Occipital lobe (tissue), 2 donors: ENCODE measurements around the gene ASIC5. TPM values are rescaled to one million over a fixed set of nuclear protein-coding genes. Genes with fewer than 3 reads are reported as not detected.
"Not testable (repeated sequence)": the region's sequence is repeated elsewhere in the genome, so short reads cannot be mapped to it uniquely, and the experiment has no call there.

ENCODE experiments used
- DNase-seq: peaks from one replicate; lab custom pipeline; 2025; lab: John Stamatoyannopoulos, UW
- total RNA-seq: library from RNA; depleted of rRNA; stranded (reverse); fragments of >200 nt; gene quantifications from one replicate; pipeline ENCODE4 v1.2.3, GENCODE V29; 2014

The ASIC5 gene, protein sequence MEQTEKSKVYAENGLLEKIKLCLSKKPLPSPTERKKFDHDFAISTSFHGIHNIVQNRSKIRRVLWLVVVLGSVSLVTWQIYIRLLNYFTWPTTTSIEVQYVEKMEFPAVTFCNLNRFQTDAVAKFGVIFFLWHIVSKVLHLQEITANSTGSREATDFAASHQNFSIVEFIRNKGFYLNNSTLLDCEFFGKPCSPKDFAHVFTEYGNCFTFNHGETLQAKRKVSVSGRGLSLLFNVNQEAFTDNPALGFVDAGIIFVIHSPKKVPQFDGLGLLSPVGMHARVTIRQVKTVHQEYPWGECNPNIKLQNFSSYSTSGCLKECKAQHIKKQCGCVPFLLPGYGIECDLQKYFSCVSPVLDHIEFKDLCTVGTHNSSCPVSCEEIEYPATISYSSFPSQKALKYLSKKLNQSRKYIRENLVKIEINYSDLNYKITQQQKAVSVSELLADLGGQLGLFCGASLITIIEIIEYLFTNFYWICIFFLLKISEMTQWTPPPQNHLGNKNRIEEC
- total RNA-seq = not detected

DNA sequence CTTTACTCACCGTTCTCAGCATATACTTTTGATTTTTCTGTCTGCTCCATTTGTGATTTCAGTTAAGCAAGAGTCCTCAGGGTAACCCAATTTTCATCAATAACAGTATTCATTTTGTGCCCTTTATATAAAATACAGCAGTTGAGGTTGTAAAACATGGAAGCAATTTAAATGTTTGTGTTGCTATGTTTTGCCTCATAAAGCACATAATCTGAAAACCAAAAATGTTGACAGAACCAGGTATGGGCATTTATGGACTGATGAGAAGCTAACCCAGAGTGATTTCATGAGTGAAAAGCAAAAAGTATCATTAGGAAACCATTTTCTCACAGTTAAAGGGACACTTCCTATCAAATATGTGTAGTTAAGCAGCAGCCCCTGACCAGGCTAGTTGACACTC lies at the start of gene ASIC5:
TSS of gene ASIC5 (minus strand) at position 101 of the 400 bp plus-strand sequence. CDS start at position 50, 51 bp downstream.
- DNase-seq = no peak

DNA sequence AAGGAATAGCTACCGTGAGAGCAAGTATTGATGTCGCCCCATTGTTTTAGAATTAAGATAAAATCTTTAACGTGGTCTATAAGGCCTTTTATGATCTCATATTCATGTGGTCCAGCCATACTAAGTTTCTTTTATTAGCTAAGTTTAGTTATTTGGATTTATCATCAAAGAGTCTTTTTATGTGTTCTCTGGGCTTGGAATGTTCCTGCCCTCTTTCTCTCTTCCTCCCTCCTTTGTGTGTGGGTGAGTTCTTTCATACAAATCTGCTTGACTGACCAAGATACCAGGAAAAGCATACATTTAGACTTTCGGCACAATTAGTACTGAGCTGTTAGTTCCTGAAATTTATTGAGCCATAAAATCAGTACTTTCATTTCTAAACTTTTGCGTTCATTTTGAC lies 48.7 kb upstream of the ASIC5 start:
- DNase-seq = no peak

DNA sequence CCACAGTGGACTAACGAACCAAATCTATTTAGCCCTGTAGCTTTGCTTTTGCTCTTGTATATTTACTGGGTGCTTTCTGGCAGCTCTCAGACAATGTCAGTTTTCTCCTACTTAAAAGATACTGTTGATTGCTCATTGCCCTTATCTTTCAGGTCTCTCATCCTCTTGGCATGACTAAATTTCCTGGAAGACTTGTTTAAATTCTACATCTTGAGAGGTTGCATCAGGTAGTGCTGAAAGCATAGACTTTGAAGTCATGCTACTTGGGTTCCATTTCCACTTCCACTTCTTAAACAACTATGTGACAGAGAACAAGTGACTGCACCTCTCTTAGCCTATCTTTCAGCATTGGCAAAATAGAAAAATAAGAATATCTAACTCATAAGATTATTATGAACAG lies 45.8 kb upstream of the ASIC5 start:
- no peak for DNase-seq

DNA sequence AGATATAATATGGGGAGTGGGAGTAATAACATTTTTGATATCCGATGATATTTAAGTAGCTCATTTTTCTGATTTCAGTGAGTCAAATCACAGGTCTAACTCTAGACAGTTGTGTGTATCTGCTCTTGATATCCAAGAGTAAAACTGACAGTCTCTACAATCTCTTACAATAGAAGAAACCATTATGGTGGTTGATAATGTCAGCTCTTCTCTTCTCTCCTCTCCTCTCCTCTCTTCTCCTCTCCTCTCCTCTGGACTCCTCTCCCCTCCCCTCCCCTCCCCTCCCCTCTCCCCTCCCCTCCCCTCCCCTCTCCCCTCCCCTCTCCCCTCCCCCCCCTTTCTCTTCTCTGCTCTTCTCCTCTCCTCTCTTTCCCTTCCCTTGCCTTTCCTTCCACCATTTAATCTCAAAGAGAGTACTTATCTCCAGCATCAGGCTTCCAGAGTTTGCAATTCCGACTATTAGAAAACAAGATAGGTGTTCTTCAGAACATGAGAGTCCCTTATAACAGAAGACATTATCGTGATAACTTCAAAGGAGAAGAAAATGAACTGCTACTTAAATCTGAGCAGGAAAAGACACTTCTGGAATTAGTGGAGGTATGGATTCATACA lies 43.6 kb upstream of the ASIC5 start:
- DNase-seq = no peak

DNA sequence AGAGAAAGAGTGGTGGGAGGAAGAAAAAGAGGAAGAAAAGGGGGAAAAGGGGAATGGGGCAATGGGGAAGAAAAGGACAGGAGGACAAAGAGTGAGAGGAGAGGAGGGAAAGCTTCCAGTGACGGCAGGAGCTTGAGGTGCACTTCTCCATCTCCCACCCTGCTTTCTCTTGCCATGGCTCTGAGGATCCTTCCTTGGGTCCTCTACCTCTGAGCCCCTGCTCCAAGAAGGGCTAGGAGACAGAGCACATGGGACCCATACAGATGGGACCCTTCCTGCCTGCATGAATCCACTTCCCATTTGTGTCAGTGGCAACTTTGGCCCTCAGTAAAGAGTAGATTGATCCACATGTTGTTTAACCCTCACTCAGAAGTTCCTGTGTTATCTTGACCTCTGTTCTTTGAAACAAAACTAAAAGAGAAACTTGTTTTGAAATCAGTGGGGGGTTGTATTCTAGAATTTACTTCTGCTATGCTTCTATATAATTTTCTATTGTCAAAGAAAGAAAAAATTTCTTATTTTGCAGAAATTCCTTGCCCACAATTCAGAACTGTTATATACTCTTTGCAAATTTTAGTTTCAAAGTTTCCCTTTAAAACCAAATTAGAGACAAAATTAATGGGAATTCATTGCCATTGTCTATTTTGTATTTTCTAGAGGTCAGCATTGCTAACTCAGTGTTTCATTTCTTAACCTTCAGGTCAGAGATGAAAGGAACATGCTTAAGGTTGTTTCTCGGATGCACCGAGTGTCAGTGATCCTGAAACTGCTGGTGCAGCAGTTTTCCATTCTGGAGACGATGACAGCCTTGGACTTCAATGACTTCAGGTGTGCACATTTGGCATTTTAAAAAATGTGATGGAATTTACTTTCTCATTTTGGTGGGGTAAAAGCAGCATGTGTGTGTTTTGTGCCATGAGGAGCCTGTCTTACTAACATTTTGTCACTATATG lies 42.4 kb upstream of the ASIC5 start:
- DNase-seq = no peak

DNA sequence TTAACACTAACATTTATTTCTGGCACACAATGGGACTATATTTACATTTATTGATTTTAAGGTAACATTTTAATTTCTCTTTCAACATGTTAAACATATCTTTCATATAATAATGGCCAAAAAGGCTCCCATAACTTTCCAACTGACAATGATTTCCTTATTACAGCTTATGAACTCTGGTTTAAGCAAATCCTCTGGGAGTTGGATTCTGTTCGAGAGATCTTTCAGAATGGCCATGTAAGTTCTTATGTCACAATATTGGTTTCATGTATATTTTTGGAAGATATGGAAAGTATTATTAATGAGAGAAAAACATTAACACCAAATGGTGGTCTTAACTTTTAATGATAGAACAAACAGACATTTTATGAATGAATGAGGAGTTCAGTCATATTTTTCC lies 41.5 kb upstream of the ASIC5 start:
- DNase-seq = no peak

DNA sequence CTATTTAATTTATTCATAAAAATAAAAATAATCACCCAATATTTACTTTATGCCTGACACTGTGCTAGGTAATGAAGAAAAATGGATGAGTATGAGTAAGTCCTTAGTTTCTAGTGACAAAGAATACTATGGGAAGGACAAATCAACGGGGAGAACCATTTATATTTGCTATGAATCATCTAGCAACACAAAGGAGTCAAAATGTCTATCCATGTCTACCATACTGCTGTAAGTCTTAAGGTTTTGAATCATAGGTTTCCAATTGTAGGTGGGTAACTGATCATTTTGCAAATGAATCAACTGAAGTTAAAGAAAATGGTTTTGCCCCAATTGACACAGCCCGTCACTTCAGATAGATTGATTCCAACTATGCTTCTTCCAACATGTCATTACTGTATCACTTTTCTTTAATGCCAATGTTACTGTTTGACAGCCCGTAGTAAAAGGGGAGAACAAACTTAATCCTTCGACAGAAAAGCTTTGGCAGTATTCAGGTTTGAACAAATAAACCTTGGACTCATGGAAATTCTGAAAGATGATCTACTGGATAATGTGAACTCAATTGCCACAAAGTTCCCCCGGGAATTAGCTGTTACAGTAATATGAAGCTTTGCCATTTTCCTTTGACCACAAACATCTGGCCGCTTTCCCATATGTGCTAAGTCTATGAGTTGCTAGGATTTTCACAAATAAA lies 40.6 kb upstream of the ASIC5 start:
- no peak for DNase-seq

DNA sequence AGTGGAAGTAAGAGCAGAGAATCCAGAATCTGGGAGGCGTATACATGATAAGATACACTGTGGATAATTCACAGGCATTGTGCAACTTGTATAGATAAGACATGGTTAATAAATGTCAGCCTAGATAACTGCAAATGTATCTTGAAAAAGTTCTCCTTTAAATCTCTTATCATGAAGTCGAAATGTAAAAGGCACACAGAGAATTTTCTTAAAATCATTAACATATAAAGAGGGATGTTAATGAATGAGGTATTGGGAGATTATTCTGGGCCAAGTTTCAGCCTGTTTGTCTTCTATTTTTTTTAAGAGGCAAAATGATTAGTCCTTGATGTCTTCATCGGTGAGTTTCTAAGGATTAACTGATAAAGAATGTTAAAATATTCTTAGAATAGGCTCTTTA lies 38.3 kb upstream of the ASIC5 start:
- no peak for DNase-seq

DNA sequence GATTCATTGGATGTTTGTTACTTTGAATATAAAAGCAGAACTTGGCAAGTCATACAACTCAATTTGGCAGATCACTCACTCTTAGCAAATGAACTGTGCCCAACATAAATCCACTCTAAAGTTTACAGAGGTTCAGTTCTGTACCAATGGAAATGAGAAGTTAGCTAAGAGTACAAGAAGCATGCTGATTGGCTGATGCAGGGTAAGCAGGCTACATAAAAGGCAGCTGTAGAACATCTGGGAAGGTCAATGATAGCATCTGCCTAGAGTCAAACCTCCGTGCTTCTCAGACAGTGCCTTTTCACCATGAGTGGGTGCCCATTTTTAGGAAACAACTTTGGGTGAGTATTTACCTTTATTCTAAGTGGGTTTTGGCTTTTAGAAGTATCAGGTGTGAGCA lies 37.4 kb upstream of the ASIC5 start, which contains the start of gene TDO2:
TSS of gene TDO2 (plus strand) at position 244 of the 400 bp plus-strand sequence. CDS start at position 307, 63 bp downstream.
- no peak for DNase-seq

DNA sequence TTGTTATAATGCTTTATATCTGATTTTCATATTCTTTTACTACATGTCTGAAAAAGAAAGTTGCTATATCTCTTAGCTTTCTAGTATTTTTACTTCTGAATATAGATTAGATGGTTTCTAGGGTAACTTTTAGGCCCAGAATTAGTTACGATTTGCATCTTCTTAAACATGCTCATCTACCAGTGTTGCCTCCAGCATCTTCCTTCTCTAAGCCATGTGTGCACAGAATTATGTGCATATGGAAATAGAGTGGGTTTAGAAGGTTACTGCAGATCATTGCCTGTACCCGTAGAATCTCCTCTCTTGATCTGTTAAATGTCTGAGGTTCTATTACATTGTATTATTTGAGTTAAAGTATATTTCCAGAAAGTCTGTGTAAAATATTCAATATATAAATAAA lies 34.9 kb upstream of the ASIC5 start:
- no peak for DNase-seq

DNA sequence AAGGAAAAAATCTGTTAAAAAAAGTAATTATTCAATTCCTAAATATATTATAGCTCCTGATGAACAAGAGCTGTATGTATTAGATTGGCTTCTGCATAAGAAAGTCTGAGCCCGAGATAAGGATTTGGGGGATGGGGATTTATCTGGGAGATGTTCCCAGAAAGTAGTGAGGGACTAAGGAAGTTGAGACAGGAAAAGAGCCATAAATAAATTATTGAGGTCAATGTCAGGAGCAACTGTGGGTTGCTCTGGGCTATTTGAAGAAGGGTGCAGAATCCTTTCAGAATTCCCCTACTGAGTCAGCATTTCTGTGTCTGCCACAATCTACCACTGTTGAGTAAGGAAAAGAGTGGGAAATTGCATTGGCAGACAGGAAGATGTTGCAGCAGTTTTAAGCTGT lies 34.3 kb upstream of the ASIC5 start:
- DNase-seq = no peak

DNA sequence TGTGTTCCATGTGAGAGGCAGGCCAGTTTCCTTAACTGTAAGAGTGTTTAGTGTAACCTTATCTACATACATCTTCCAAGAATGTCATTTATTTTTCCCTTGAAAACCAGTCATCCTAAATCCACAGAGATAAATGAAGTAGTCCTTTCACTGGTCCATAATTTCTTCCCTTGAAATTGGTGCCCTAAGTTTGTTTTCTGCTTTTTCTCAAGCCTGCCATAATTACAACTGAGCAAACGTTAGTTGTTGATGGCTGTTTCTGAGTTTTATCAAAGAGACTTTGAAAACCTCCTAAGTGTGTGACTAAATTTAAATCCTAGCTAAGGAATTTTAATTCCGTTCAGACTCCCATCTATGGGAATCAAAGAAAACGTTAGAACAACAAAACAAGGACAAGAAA lies 33.8 kb upstream of the ASIC5 start:
- DNase-seq = no peak

DNA sequence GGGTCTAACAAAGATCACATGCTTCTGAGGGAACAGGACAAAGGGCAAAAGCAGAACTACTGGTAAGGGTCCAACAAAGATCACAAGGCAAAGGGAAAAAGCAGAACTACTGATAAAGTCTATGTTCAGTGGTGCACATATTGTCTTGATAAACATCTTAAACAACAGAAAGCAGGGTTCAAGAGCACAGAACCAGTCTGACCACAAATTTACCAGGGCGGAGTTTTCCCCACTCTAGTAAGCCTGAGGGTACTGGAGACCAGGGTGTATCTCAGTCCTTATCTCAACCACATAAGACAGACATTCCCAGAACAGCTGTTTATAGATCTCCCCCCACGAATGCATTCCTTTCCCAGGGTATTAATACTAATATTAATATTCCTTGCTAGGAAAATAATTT lies 32.3 kb upstream of the ASIC5 start:
- not testable (repeated sequence) for DNase-seq

DNA sequence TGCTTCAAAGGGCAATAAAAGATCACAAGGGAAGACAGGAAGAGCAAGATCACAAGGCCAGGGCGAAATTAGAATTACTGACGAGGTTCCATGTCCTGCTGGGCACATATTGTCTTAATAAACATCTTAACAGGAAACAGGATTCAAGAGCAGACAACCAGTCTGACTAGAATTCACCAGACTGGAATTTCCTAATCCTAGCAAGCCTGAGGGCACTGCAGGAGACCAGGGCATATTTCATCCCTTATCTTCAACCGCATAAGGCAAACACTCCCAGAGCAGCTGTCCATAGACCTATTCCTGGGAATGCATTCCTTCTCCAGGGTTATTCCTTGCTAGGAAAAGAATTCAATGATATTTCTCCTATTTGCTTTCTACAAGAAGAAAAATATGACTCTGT lies 25.0 kb upstream of the ASIC5 start:
- DNase-seq = no peak

DNA sequence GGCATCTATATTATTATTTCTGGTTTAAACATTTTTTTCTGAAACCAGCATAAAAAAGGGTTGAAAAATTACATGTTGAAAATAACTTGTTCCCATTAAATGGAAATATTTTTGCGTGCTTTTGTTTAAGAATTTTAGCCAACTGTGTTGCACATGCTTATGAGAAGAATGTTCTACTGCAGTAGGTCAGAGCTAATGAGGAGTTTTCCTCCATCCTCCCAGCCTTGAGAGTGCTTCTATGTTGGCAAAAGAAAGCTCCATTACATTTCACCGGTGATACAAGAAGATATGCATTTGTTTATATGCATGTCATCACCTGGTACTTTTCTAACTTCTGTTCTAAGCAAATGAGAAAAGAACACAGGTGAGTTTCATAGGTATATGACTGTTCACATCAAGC lies 23.9 kb upstream of the ASIC5 start:
- no peak for DNase-seq

DNA sequence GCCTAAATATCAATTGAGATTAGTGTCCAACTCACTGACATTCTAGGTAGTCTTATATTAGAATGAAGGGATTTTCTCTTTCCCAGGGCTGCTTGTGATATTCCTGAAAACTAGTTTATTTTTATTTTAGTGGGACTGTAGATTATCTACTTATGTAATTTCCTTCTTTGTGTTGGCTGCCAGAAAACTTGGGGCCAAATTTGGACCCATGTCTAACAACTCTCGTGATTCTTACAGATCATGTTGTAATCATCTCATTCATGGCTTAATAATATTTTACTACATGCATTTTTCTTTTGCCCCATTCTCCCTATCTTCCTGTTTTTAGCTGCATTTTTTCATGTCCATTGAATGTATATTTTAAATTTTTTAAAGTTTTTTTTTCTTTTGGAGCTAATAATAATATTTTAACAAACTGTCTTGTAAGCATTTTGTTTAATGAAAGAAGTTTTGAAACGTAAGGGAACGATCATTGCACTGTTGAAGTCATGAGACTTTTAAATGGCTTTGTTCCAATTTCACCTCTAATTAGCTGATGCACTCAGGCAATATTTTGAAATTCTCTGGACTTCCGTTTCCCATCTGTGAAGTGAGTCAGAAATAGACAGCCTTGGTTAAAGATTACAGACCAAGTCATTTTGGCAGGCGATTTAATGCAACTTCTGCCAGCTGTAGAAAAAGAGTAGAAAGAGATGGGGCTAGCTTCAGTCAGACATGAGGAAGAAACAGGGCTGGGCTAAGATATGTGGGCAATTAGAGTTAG lies 23.1 kb upstream of the ASIC5 start:
- no peak for DNase-seq

DNA sequence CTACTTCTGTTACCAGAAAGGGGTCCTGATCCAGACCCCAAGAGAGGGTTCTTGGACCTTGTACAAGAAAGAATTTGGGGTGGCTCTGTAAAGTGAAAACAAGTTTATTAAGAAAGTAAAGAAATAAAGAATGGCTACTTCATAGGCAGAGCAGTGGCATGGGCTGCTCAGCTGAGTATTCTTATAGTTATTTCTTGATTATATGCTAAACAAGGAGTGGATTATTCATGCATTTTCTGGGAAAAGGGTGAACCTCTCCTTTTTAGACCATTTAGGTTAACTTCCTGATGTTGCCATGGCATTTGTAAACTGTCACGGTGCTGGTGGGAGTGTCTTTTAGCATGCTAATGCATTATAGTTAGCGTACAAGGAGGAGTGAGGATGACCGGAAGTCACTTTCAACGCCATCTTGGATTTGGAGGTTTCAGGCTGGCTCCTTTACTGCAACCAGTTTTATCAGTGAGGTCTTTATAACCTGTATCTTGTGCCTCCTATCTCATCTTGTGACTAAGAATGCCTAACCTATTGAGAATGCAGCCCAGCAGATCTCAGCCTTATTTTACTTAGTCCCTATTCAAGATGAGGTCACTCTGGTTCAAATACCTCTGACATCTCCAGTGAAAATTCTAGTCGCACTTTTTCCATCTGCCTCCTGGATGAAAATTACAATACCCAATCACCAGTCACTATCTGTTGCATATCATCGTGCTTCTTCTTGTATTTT lies 21.9 kb upstream of the ASIC5 start:
- DNase-seq = no peak

DNA sequence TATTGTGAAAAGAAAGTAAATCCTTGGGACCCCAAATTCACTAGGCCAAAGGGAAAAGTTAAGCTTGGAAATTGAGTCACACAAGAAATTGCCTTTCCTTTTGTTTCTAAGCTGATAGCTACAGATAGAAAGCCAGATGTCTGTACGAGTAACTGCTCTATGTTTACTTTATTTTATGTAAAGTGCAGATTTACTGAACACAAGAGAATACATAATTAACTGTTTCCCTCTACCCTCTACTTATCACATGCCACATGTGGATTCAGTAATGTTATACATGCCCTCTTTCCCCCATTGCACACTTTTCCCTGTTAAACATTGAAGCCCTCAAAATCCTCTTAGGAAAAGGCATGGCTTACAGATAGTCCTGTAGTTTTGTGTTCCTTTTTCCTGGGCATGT lies 21.0 kb upstream of the ASIC5 start:
- DNase-seq = no peak

DNA sequence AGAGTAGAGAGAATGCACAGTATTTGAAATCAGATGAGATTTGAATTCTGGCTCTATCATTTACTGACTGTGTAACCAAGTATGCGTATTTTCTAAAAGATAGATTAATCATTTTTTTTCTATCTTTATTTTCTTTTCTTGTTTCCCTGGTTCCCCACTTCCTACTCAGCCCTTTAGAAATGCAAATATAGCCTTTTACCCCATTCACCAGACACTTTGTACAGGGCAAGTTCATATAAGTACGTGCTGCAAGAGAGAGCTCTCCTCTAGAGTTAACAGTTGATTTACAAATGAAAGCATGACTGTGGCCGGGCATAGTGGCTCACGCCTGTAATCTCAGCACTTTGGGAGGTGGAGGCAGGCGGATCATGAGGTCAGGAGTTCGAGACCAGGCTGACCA lies 19.6 kb upstream of the ASIC5 start:
- DNase-seq = no peak

DNA sequence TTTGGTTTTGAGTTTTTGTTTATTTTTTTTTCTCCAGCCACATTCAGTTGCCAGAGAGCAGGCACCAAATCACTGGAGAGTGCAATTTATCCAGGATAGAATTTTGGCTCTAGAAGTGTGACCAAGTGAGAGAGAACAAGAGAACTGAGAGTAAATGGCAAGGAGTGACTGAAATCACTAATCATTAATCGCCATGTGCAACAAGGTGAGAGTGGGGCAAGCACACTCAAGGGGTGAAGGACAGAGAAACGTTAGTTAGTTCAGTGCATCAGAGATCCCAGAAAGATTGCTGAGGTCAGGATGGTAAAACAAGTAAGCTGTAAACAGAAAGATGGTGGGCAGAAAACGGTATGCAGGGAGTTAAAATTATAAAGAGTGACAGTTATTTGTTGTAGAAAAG lies 17.8 kb upstream of the ASIC5 start:
- no peak for DNase-seq
